HG03064 (cell line): ENCODE data around the gene OR1J1.

Experiments used
- ATAC-seq: cut with Tn5 transposase; IDR thresholded peaks from one replicate; pipeline ENCODE4 v1.9.1; 2021; ENCODE audit warnings: low read depth; ENCODE audit not compliant: unreplicated experiment

Gene OR1J1

DNA sequence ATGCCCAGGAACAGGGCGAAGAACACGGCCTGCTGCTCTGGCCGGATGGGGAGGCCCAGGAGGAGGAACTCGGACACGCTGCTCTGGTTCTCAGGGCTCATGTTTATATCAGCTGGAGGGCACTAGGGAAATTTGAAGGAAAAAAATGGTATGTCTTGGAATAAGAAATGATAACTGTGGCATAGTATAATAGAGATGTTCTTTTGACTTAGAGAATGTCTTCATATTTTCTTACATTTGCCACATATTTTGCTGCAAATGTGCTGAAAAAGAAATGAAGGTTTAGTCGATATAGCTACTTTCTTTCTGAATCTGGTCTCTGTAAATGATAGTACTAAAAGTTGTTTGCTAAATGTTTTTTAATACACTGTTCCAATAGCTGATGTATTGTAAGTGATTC, at the start of gene OR1J1:
Gene OR1J1, minus strand, starts transcription at position 101 of the 400 bp plus-strand sequence. Its CDS starts 0 bp downstream, at position 101.
- no peak for ATAC-seq

DNA sequence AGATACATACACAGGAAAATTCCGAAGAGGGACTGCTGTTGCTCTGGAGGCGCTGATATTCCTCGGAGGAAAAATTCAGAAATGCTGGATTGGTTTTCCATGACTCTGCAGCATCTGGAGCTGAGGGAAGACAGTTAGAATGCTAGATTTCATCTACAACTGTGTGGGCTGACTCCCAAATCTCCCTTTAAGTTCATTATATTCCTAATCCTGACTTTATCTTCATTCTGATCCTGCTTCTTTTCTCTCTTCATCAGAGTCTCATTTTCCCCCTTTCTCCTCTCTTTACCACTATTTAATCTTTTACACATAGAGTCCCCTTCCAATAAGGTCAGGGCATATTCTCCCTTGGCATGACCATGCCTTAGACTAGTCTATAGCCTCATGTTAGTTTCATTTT, 49.5 kb upstream of the OR1J1 start, which contains the start of gene OR1N1:
Gene OR1N1, minus strand, starts transcription at position 101 of the 400 bp plus-strand sequence. Its CDS starts 0 bp downstream, at position 101.
- ATAC-seq, result no peak

DNA sequence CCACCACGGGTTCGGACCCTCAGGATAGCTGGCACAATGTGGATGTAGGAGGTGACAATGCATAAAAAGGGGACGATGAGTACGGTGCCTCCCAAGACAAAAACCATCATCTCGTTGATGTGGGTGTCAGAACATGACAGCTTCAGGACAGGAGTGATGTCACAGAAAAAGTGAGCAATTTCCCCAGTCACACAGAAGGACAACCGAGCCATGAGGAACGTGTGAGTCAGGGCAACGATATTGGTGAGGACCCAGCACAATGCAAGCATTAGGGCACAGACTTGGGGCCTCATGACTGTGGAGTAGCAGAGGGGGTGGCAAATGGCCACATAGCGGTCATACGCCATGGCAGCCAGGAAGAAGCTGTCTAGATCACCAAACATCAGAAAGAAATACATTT, 48.9 kb upstream of the OR1J1 start:
- ATAC-seq, result no peak

- ATAC-seq, result no peak
Observed at GRCh38 chr9:122519376-122519775, 41.6 kb upstream of the OR1J1 start.

GRCh38 chr9:122518841-122519240, 41.1 kb upstream of the OR1J1 start, which contains the start of gene OR1J4:
TSS of gene OR1J4 (plus strand) at chr9:122519141. CDS start at chr9:122519141, 0 bp downstream.
- no peak for ATAC-seq

- no peak for ATAC-seq
Observed at GRCh38 chr9:122518226-122518625, 40.5 kb upstream of the OR1J1 start.

DNA sequence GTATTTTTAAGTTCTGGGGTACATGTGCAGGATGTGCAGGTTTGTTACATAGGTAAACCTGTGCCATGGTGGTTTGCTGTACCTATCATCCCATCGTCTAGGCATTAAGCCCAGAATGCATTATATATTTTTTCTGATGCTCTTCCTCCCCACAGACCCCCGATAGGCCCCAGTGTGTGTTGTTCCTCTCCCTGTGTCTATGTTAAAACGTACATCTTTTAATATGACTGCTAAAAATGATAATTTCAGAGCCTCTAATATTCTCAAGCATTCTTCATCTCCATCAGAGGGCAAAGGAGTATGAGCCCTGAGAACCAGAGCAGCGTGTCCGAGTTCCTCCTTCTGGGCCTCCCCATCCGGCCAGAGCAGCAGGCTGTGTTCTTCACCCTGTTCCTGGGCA, 32.8 kb upstream of the OR1J1 start, which contains the start of gene OR1J2:
Gene OR1J2, plus strand, starts transcription at position 301 of the 400 bp plus-strand sequence. Its CDS starts 0 bp downstream, at position 301.
- no peak for ATAC-seq

DNA sequence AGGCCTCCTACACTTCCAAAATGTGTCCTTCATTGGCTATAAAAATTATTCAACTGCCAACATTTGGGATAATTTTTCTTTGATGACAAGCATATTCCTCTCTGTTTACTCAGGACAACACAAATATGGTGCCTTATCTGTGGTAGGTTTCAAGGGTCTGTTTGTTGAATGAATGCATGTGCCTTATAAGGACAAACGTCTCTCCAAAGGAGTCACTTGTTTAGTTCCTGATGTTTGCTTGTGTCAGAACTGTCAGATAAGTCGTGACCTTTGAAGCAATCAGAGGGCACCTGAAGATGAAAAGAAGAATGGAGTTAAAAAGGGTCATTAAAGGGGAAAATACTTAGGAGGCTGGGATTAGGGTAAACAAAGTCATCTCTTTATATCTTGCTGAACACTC, 29.2 kb upstream of the OR1J1 start:
- ATAC-seq, result no peak

GRCh38 chr9:122498883-122499288, 21.2 kb upstream of the OR1J1 start:
- ATAC-seq, result no peak

DNA sequence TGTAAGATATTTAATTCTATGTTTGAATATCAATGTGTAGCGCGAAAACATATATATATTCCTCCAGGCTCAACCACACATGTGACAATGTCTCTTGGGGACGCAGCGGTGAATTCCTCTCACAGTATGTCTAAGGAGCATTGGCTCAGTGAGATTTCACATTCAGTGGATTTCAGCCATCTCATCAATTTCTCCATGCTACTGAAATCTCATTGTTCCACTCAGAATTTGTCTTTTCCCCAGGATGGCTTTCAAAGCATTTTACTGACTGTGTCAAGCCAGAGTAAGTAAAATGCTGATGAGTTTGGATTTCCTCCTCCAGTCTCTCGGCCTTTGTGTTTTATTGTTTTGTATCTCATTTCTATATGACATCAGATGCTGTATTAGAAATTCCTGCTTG, 1.3 kb upstream of the OR1J1 start:
- ATAC-seq, result no peak

- ATAC-seq, result no peak
Observed at GRCh38 chr9:122477346-122477745, 380 bp downstream of the OR1J1 start.

DNA sequence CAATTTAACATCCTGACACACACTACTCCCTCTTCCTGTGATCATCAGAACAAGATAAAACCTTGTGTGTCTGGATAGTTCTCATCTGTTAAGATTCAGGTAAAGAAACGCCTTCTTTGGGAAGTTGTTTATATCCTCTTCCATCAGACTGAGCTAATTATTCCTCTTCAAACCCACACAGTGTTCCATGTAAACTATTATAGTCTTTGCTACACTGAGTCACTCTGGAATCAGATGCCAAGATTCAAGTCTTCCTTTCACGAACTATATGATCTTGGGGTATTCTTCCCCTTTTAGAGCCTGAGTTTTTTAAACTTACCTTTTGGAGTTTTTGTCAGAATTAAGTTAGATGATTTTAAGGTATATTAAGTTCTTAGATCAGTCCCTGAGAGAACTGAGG, 2.0 kb downstream of the OR1J1 start:
- no peak for ATAC-seq

DNA sequence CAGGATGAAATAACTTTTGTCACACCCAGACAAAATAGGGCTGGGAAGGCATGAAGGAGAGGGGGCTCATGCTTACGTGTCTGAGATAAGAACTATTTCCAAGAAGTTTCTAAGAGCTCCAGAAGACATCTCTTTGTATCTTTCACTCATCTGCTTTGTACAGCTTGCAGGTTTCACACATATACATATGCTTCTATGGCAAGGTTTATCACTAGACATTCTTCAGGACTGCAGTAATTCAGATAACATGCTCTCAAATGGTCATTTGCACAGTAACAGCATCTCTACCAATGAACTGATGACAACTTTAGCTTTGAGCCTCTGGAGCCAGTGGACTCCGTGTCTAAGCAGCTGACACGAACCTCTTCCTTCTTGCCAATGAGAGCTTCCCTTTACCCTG, 3.2 kb downstream of the OR1J1 start:
- no peak for ATAC-seq

GRCh38 chr9:122468735-122469134, 9.0 kb downstream of the OR1J1 start:
- no peak for ATAC-seq

- ATAC-seq, result no peak
Observed at GRCh38 chr9:122466456-122466855, 11.3 kb downstream of the OR1J1 start.

DNA sequence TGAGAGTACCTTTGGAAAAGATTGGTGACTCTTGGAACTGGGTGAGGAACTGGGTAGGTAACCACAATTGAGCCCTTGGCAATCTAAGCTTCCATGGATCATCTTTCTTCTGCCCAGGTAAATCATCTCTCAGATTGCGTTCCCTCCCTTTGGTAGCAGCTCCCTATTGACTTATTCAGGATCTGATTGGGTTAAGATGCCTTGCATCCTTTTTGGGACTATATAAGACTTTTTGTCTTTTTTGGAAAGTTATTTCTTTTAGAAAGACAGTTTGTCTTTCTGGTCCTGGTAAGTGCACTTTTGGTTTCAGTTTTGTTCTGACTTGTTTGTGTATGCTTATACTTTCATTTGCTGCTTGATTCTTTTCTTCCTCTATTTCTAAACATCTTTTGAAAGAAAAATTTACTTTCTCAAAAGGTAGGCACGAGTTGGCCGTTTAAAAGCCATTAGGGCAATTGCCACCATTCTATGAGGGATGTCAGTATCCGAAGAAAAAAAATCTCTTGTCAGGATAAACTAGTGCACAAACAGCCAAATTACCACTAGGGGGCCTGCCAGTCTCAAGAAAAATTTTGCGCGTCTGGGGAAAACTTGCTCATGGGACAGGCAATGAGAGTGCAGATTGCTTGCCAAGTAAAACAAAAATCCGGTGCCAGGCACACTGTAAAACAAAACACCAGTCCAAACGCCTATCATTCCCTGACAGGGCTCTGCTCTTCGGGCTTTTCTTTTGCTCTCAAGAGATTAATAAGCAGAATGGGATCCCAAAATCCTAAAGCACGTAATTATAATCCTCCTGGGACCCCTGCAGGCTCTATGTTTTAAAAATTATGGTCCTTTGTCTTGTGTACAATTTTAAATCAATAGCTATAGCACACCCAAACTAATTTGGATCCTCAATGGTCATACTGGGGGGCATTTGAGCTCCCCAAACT, 12.8 kb downstream of the OR1J1 start:
- peak; percentile 63 for ATAC-seq

GRCh38 chr9:122463828-122464632, 13.7 kb downstream of the OR1J1 start:
- ATAC-seq, result peak; percentile 62

- ATAC-seq, result no peak
Observed at GRCh38 chr9:122457787-122458186, 19.9 kb downstream of the OR1J1 start.

GRCh38 chr9:122456123-122456522, 21.6 kb downstream of the OR1J1 start:
- no peak for ATAC-seq

DNA sequence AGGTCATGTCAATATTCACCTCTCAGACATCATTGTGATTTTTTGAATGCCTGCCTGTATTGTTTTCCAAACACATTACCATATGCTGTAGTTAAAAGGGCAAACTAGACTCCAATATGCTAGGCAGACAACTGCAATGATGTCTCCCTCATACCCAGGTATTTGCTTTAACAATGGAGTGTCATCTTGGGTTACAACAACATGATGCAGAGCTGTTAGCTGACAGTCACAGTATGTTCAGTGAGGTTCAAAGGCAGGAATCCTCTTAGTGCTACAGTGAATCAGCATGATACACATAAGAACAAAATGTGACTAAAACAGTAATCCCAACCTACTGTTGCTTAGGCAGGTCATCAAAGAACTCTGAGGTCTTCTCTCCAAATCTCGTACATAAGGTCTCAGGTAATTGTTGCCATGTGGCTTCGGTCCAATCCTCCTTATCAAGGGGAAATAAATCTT, 24.0 kb downstream of the OR1J1 start:
- no peak for ATAC-seq
